ENCODE data around the gene GRID1.

GRID1 gene

GRCh38 chr10:86167762-86168128, 198.8 kb downstream of the GRID1 start:
- no peak overlapping the region for H3K27ac ChIP-seq
- TF ChIP-seq CTCF (conservative IDR thresholded peaks at IDR 0.05), result no peak

GRCh38 chr10:86167121-86167761, 199.4 kb downstream of the GRID1 start:
- H3K27ac ChIP-seq, result no peak overlapping the region
- TF ChIP-seq CTCF (conservative IDR thresholded peaks at IDR 0.05), result no peak

GRCh38 chr10:86165666-86166065, 200.9 kb downstream of the GRID1 start:
- no peak for TF ChIP-seq CTCF (conservative IDR thresholded peaks at IDR 0.05)
- no peak overlapping the region for H3K27ac ChIP-seq

- no peak overlapping the region for H3K27ac ChIP-seq
- no peak for TF ChIP-seq CTCF (conservative IDR thresholded peaks at IDR 0.05)
Observed at GRCh38 chr10:86164960-86165630, 201.5 kb downstream of the GRID1 start.

- no peak overlapping the region for H3K27ac ChIP-seq
- TF ChIP-seq CTCF (conservative IDR thresholded peaks at IDR 0.05), result no peak
Observed at GRCh38 chr10:86164174-86164774, 202.3 kb downstream of the GRID1 start.

- TF ChIP-seq CTCF (conservative IDR thresholded peaks at IDR 0.05), result no peak
- no peak overlapping the region for H3K27ac ChIP-seq
Observed at GRCh38 chr10:86163522-86164173, 202.9 kb downstream of the GRID1 start.

- TF ChIP-seq CTCF (conservative IDR thresholded peaks at IDR 0.05), result no peak
- no peak overlapping the region for H3K27ac ChIP-seq
Observed at GRCh38 chr10:86162696-86163400, 203.7 kb downstream of the GRID1 start.
